GM21576 (cell line): ENCODE results near the gene BRCA1.

Experiments
- ATAC-seq: cut with Tn5 transposase; IDR thresholded peaks from one replicate; pipeline ENCODE4 v1.9.1; 2021; ENCODE audit warnings: mild to moderate bottlenecking, moderate library complexity; ENCODE audit not compliant: unreplicated experiment

BRCA1 gene

DNA sequence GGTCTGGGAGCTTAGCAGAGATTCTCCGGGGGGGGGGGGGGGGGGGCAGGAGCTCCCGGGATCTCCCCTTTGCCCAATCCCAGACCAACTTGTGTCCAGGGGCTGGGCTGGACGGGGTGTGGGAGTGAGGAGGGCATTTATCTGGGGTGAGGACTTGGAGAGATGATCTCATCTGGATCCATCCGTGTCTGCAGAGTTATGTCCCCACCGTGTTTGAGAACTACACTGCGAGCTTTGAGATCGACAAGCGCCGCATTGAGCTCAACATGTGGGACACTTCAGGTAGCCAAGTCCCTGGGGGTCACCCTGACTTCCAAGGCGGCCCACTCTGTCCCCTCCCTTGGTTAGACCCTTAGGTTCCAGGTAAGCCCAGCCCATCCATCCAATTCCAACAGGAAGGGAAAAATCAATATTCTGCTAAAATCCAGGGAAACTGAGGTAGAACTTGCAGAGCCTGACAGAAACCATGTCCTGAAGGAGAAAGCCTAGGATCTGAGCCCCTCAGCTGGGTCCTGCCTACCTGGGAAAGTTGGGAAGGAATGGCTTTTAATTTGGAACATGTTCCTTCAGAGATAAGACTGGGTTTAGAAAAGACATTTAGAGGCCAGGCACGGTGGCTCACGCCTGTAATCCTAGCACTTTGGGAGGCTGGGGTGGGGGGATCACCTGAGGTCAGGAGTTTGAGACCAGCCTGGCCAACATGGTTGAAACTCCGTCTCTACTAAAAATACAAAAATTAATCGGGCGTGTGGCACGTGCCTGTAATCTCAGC is 99.2 kb downstream of the BRCA1 start:
- ATAC-seq, result no peak

DNA sequence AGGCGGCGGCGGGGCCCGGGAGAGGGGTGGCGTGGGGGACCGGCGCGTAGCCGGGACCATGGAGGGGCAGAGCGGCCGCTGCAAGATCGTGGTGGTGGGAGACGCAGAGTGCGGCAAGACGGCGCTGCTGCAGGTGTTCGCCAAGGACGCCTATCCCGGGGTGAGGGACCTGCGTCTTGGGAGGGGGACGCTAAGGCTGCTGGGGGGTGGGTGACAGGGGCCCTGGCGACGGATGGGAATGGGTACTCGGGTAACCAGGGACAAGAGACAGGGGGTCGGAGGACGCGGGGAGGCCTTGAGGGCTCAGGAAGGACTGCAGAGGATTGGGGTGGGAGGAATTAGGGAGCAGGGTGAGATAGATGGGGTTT is 99.9 kb downstream of the BRCA1 start:
- no peak for ATAC-seq

DNA sequence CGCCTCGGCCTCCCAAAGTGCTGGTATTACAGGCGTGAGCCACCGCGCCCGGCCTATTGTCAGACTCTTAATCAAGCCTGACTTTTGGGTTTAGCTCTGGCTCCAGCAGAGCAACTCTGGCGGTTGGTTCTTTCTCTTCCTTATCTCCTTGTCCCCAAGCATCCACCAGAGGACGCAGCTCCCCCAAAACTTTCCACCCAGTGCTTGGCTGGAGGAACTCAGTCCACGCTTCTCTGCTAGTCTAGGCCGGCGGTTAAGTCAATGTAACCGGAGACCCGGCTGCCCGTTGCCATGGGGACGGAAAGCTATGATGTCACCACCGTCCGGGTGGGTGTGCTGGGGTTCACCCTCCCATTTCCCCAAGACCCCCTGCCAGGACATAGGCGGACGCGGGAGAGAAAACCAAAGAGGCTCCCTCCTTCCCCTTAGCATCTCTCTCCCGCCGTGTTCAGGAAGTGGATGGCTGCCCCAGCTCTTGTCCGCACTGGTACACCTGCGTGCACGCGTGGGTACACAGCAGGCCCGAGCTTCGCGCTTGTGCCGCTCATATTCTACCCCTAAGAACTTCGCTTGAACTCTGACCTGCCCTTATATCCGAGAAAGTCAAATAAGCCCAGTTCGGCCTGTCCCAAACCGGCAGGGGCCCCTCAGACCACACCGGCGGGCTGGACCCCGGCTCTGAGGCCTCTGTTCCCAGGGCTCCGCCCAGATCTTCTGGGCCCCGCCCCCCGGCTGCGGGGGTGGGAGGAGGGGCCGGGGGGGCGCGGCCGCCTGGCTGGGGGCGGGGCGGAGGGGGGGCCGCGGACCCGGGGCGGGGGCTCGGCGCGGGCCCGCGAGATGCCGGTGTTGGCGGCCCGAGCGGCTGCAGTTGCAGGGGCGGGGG is 100.5 kb downstream of the BRCA1 start, which contains the start of gene RND2:
TSS of gene RND2 (plus strand) at position 825 of the 883 bp plus-strand sequence. CDS start 117 bp downstream, outside the sequence.
- peak; percentile 46 for ATAC-seq

DNA sequence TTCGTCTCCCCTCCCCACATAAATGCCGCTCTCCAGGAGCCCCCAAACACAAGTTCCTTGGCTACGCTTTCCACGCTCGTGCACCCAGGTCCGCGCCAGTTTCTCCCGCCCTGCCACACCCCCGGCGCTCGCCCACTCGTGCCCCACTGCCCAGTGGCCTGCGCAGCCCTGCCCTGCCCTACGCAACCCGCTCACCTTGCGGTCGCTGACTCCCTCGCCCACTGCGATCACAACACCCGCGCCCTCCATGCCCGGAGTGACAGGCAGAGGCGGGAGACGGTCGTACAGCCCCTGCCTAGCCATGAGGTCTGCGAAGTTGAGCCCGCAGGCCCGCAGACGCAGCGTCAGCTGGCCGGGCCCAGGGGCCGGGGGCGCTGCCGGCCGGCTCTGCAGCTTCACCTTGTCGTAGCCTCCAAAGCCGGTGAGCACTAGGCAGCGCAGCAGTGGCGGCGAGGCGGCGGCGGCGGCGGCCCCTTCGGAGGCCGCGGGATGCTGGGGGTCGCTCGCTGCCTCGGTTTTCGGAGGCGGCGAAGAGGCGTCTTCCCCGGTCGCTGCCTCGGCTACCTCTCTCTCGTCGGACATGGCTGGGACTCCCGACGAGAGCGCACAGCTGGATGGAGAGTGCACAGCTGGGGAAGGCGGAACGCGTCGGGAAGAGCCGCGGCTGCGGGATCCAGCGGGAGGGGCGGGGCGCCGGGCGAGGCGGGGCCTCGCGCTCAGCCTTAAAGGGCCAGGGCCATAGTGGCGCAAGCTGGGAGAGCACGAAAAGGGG is 103.2 kb downstream of the BRCA1 start, which contains the start of gene VAT1:
TSS of gene VAT1 (minus strand) at position 645 of the 772 bp plus-strand sequence. CDS start at position 582, 63 bp downstream.
- no peak for ATAC-seq

DNA sequence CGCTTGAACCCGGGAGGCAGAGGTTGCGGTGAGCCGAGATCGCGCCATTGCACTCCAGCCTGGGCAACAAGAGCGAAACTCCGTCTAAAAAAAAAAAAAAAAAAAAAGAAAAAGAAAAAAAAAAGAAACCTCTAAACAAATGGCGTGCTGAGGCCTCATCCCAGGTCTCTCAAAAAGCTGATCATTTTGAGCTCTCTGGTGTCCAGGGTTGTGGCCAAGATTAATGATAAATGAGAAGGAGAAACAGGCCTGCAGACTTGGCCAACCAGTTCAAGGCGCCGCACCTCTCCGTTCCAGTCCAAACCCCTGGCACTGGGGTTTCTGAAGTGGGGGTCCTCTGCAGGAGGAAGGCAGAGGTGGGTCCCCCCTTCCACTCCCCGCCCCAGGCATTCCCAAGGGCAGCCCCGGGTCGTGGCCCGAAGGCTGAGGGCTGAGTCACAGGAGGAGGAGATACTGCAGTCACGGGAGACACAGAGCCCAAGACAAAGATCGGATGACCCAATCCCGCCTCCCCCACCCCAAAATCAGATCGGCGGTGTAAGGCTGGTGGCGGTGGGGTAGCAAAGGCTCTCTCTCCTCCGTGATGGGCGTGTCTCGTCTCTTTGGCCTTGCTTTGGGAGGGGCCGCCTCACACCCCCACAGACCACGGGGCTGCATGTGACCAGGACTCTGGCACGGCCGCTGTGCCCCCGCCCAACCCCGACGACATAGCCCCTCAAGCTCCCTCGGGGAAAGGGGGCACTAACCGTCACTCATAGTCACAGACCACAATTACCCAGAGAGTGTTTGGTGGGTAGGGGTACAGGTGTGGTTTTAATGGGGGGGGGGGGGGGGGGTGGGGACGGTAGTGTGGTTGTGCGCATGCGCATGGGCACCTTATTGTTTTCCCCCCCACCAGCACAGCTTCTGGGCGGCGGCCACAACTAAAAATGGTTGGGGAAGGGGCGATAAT is 104.1 kb downstream of the BRCA1 start:
- no peak for ATAC-seq

DNA sequence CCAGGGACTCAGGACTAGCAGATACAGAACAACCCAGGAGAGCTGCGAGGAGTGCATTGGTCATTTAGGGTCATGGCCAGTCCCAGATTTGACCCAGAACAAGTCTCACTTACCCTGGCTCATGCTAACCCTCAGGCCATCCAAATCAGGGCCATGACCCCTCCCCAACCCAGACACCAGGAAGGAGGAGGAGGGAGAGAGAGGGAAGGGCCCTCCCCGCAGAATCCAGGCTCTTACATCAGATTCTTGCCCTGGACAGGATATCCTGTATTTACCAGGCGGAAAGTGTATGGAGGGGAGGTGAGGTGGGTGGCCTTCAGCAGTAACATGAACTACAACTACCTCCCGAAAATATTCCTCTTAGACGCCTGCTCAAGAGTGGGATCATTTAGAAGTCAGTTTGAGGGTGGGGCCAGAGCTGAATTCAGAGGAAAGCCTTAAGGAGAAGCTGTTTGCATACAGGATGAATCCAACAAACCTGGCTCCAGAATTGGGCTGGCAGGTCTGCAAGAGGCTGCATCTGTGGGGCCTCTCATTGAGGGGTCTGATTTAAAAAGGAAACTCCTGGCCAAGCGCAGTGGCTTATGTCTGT is 105.0 kb downstream of the BRCA1 start:
- no peak for ATAC-seq

DNA sequence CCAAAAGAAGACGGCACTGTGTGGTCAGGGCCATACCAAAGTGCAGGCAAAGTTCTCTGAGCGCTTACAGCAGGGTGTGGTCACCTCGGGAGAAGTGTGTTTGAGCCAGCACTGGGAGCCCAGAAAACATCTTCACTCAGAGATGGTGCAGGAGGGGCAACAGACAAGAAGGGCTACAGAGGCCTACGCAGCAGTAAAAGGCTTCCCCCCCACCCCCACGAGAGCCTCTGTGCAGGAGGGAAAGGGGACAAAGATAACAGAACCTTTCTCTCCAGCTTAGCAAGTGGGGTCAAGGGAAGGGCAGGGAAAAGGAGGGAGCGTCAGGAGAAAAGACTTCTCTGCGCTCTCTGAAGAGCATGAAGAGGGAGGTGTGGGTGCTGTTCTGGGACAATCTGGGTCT is 105.7 kb downstream of the BRCA1 start:
- no peak for ATAC-seq

DNA sequence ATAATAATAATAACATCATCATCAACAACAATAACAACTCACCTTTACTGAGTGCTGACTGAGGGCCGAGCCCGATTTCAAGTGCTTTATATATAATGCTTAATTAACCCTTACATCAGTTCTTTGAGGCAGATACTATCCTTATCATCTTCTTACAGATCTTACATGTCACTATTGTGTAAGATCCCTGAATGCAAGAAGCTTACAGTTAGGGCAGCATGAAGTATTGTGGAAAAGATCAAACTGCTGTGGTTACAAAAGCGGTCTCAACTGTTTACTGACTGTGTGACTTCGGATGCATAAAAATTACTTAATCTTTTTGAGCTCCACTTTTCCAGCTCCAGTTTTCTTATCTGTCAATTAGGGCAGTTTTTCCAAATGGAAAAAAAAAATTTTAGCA is 106.2 kb downstream of the BRCA1 start:
- no peak for ATAC-seq

DNA sequence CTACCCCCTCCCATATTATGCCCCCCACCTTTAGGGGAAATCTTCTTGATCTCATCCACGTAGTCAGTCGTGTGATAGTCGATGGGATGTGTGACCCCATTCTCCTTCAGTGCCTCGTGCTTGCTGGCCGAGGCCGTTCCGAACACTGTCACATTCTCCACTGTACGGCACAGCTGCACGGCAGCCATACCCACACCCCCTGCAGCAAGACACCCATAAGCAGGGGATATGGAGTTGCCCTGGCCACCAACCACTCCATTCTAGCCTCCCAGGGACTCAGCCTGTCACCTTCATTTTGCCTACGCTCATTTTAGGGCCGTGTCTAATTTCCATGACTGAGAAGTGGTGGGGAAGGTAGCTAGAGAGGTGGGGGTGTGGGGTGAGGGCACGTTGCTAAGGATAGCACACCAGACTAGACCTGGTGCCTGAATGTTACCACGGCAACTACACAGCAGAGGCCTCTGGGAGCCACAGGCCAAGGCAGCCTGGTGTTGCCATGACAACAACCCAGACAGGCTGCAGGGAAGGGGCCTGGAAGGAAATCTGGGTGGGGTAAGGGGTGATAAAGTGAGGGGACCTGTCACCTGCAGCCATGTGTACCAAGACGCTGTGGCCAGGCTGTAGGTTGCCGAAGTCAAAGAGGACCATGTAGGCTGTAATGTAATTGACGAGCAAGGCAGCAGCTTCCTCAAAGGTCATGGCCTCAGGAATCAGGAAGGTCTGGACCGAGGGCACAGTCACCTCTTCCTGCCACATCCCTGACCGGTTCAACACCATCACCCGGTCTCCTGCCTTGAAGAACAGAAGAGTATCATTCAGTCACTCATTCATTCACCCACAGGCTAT is 106.9 kb downstream of the BRCA1 start:
- no peak for ATAC-seq

DNA sequence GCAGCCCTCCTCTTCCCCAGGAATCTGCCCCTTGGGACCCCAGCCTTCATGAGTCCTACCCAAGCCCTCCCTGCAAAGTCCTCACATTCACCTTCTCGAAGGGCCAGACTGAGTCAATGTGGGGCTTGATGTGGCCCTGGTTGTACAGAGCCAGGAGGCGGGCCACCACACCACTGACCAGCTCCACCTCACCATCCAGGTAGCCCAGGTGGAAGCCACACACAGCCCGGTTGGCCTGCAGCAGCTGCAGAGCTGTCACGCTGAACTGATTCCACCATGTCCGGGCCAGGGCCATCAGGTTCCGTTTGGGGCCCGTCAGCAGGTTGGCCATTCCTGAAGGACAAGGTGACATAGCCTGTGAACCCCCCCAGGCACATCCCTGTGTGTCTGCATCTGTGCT is 108.9 kb downstream of the BRCA1 start:
- no peak for ATAC-seq

DNA sequence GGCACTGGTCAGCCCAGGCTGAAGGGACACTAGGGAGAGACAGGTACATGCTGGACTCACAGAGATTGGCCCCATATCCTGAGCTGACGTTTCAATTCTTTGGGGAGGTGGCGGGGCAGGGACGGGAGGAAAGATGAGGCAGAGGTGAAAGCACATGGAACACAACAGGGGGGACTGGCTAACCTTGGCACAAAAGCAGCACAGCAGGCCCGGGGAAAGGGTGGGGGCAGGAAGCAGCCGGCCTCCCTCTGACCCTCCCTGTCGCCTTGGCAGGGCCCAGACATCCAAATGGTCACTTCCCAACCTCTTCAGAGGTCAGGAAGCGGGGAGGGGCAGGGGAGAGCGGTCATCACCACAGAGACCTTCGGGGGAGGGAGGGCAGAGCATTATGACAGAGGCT is 109.6 kb downstream of the BRCA1 start:
- no peak for ATAC-seq

DNA sequence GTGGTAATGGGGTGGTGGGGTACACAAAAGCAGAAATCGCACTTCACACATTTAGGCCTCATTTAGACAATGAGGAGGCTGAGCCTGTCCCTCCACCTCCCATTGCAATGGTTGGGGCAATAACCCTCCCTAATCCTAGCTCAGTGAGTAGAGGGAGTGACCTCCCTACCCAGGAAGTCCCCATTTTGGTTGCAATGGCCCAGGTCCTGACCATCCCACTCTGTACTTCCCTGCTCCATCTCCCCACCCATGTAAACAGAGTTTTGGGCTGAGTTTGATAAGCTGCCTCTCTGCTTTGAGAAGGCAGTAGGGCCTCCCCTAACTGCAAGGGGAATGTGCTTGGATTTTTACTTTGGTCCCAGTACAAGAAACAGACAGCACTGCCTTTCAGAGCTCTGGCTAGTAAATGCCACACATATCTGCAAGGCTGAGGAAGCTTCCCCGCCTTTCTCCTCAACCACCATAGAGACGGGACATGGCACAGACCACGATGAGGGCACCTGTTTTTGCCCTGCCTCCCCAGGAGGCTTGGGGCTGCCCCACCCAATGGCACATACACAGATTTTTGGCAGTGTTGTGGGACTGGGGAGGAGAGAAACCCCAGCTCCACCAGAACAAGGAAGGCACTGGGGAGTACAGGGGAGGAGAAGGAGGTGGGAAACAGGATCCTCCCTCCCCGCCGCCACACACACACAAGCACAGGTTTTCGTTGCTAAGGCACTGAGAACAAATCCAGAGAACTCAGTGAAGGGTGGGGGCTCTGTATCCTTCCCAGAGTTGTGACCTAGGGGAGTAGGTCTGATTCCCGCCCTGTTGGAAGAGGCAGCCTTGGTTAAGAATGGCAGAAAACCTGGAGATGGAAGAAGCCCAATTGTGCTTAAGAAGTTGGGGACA is 110.3 kb downstream of the BRCA1 start:
- no peak for ATAC-seq

DNA sequence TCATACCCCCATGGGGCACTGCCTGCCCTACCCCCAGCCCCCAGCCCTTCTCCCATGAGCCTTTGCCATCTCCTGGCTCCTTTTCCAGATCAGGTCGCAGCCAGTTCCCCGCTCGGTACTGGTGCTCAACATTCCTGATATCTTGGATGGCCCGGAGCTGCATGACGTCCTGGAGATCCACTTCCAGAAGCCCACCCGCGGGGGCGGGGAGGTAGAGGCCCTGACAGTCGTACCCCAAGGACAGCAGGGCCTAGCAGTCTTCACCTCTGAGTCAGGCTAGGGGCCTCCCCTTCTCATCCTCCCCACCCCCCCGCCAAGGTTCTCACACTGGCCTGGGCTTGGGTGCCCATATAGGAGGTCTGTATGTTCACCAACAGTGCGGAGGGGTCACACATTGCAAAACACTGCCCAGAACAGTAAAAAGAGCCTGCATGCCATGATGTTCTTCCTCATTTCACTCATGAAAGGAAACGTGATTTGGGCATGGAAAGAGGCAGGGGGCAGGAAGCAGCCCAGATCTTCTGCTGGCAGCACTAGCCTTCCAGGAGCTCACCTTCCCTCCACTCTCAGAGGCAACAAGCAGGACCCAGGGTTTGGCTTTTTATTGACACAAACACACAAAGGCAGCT is 111.0 kb downstream of the BRCA1 start:
- no peak for ATAC-seq

DNA sequence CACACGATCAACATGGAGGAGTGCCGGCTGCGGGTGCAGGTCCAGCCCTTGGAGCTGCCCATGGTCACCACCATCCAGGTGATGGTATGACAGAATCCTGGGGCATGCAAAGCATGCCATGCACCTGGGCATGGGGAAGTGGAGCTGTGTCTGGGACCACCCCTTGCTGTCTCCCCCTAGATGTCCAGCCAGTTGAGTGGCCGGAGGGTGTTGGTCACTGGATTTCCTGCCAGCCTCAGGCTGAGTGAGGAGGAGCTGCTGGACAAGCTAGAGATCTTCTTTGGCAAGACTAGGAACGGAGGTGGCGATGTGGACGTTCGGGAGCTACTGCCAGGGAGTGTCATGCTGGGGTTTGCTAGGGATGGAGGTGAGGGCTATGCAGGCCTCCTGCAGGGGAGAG is 111.9 kb downstream of the BRCA1 start:
- ATAC-seq, result no peak

DNA sequence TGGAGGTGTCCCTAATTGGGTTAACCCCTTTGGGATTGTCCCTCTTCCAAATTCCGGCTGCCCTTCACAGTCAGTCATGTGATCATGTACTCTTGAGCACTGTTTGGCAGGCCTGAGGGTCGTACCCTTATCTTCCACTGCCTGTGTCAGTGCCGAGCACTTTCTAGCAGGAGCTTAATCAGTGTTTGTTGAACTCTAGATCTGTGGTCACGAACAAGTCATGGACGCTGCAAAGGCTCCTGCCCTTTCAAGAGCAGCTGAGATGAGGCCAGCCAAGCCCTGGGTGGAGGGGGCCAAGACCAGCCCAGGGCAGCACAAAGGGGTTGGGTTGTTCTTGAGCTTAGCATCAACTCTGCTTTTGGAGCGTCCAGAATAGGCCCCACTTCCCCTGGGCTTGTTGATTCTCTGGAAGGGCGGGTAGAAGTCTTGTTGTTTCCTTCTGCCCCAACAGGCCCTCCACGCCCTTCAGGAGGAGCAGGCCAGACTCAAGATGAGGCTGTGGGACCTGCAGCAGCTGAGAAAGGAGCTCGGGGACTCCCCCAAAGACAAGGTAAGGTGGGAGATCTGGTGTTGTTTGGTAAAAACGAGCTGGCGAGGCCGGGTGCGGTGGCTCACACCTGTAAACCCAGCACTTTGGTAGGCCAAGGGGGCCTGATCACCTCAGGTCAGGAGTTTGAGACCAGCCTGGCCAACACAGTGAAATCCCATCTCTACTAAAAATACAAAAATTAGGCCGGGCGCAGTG is 113.3 kb downstream of the BRCA1 start:
- no peak for ATAC-seq

DNA sequence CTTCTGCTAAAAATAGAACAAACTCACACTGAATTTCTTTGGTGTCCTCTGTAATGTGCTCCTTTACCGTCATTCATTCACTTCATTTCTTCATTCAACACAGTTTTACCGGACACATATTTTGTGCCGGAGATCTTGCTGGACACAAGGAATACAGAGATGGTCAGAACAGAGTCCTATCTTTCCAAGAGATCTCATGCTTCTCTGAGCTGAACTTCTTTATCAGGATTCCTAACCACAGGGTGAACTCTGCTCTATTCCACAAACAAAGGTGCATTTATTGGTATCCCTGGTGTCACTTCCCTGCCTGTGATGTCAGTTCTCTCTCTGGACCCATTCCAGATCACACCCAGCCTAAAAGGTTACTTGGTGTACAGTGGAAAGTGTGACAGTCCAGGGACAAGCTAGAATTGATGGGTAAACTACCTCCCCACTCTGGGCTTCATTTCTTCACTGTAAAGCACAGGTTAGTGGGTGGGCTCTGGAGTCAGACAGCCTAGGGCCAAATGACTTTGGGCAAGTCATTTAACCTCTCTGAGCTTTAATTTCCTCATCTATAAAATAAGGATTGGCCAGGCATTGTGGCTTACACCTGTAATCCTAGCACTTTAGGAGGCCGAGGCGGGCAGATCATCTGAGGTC is 114.4 kb downstream of the BRCA1 start:
- no peak for ATAC-seq
